ENCODE measurements around the gene SELENOW.
"Not testable (repeated sequence)": the region's sequence is repeated elsewhere in the genome, so short reads cannot be mapped to it uniquely, and the experiment has no call there.

SELENOW gene

DNA sequence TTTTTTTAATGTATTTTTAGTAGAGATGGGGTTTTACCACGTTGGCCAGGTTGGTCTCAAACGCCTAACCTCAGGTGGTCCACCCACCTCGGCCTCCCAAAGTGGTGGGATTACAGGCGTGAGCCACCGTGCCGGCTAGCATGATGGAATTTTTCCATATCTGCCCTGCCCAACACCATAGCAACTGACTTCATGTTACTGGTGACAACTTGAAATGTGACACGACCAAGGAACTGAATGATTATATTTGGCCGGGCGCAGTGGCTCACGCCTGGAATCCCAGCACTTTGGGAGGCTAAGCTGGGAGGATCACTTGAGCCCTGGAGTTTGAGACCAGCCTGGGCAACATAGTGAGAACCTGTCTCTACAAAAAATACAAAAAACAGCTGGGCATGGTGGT is 8.8 kb downstream of the SELENOW start:
- DNase-seq, result not testable (repeated sequence)

- not testable (repeated sequence) for DNase-seq
These were observed 11.3 kb downstream of the SELENOW start for GRCh38 chr19:47789811-47790210.

GRCh38 chr19:47790398-47790814 is 11.9 kb downstream of the SELENOW start:
- DNase-seq, result no peak

GRCh38 chr19:47792616-47793015 is 14.1 kb downstream of the SELENOW start:
- DNase-seq, result no peak

DNA sequence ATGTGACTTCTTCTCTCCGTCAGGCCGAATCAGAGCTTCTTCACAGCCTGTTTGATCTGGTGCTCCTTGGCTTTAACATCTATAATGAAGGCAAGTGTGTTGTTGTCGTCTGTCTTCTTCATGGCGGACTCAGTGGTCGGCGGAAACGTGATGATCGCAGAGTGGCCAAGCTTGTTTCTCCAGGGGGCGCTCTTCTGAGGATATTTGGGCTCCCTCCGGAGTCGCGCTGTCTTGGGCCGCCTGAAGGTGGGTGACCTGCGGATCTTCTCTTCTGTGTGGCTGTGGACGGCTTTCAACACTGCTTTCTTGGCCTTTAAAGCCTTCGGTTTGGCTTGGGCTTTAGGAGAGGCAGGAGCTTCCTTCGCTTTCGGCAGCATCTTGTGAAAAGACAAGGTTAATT is 16.0 kb downstream of the SELENOW start:
- no peak for DNase-seq

DNA sequence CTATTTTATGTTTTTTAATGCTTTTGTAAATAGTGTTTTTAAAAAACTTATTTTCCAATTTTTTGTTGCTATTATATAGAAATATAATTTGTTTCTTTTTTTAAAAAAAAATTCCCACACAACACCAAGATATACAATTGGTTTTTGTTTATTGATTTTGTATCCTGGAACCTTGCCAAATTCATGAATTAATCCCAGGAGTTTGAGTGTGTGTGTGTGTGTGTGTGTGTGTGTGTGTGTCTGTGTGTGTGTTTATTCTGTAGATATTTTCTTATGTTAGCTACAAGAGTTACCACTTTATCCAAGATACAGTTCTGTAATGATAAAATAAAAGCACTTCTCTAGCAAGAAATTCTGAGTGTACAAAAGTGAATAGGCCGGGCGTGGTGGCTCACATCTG is 18.3 kb downstream of the SELENOW start:
- DNase-seq, result no peak

- DNase-seq, result no peak
These were observed 19.7 kb downstream of the SELENOW start for GRCh38 chr19:47797996-47798903.

DNA sequence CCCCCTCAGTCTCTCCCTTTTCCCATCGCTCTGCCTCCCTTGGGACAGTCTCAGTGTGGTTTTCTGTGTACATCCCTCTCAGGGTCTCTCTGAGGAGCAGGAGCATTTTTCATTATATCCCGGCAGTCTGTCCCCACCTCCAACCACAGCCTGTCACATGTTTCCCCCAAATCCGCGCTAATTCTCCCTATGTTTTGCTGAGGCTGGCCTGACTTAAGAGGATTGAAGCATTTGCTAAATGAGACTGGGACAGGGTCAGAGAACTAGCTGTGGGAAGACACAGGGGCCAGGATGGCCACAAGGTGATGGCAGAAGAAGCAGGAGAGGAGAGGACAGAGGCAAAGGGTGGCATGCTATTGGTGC is 20.4 kb downstream of the SELENOW start:
- DNase-seq, result no peak

- no peak for DNase-seq
These were observed 22.8 kb downstream of the SELENOW start for GRCh38 chr19:47801270-47801669.

DNA sequence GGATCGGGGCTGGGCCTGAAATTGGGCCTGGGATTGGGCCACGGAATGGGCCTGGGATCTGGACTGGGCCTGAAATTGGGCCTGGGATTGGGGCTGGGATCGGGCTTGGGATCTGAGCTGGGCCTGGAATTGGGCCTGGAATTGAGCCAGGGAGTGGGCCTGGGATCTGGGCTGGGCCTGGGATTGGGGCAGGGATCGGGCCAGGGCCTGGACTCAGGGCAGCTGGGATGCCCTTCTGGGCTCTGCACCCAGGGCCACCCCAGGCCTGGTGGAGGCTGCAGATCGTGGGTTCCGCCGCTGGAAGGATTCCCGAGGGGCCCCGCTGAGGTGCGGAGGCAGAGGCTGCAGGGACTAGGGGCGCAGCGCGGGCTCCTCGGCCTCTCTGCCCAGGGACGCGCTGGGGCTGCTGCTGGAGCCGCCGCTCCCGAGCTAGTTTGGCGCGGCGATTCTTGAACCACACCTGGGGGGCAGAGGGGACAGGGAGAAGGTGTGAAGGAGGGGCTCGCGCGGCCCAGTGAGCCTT is 24.1 kb downstream of the SELENOW start:
- no peak for DNase-seq

DNA sequence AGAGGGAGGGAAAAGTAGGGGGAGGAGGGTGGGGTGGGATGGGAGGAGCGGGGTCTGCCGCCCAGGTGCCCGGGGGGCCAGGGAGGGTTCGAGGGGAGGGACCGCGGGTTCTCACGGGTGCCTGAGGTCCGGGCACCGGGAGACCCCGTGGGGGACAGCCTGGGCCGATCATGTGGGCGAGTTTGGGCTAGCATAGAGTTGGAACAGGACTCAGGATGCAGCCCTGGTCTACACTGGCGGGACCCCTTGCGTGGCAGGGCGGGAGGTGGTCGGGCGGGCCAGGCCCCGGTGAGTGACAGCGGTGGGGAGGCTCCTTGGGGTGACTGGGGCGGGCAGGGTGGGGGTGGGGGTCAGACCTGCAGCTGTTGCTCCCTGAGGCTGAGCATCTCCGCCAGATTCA is 24.6 kb downstream of the SELENOW start:
- DNase-seq, result not testable (repeated sequence)

- DNase-seq, result not testable (repeated sequence)
These were observed 25.2 kb downstream of the SELENOW start for GRCh38 chr19:47803671-47804070.

GRCh38 chr19:47804451-47804850 is 25.9 kb downstream of the SELENOW start, which contains the start of gene TPRX1:
Gene TPRX1 (minus strand): TSS chr19:47804551. CDS start chr19:47804539, 12 bp downstream.
- DNase-seq, result not testable (repeated sequence)

- DNase-seq, result no peak
These were observed 26.8 kb downstream of the SELENOW start for GRCh38 chr19:47805313-47805712.

DNA sequence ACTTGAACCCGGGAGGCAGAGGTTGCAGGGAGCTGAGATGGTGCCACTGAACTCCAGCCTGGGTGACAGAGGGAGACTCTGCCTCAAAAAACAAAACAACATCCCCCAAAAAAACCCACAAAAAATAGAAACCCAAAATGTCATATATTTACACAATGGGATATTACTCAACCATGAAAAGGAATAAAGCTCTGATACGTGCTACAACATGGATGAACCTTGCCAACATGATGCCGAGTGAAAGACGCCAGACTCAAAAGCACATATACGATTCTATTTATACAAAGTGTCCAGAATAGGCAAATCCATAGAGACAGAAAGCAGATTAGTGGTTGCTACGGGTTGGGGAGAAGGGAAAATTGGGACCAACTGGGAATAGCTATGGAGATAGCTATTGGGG is 27.9 kb downstream of the SELENOW start:
- no peak for DNase-seq

DNA sequence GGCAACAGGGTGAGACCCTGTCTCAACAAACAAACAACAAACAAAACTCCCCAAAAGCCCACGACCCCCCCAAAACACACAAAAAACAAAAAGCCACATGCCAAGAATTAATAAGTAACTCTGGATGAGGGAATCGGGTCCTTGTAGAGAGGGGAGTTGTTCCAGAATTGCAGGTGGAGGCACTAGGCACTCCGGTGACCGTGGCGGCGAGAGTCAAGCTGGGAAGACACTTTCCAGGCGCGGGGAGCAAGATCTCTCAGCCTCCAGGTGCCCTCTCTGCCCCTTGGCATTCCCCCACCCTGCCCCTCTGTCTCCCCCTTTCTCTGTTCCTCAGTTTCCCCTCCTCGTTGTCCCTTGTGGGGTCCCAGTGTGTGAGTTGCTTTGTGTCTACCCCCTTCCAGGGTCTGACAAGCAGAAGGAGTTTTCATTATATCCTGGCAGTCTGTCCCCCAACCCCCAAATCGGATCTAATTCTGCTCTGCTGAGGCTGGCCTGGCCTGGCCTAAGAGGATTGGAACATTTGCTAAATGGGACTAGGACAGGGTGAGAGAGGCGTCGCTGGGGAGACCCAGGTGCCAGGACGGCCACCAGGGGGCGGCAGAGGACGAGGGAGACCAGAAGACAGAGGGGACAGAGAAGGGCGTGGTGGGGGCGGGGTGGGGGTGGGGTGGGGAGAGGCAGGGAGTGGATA is 34.9 kb downstream of the SELENOW start:
- peak; percentile 40 for DNase-seq

GRCh38 chr19:47813995-47814328 is 35.5 kb downstream of the SELENOW start:
- DNase-seq, result no peak

DNA sequence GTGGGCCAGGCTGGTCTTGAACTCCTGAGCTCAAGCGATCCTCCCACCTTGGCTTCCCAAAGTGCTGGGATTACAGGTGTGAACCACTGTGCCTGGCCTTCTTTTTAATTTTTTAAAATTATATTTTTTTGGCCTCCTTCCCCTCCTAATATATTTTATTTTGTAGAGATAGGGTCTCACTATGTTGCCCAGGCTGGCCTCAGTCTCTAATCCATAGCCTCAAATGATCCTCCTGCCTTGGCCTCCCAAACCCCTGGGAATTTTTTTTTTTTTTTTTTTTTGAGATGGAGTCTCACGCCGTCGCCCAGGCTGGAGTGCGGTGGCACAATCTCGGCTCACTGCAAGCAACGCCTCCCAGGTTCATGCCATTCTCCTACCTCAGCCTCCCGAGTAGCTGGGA is 37.8 kb downstream of the SELENOW start:
- DNase-seq, result not testable (repeated sequence)

DNA sequence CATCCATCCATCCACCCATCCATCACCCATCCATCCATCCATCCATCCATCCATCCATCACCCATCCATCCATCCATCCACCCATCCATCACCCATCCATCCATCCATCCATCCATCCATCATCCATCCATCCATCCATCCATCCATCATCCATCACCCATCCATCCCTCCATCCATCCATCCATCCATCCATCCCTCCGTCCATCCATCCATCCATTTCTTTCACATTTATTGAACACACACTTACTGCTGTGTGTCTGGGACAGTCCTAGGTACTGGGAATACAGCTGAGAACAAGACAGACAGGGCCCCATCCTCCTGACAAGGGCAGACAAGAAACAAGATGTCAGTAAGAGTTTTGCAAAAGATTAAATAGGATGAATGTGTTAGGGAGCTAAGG is 39.7 kb downstream of the SELENOW start:
- DNase-seq, result not testable (repeated sequence)

- DNase-seq, result no peak
These were observed 41.4 kb downstream of the SELENOW start for GRCh38 chr19:47819858-47820257.

DNA sequence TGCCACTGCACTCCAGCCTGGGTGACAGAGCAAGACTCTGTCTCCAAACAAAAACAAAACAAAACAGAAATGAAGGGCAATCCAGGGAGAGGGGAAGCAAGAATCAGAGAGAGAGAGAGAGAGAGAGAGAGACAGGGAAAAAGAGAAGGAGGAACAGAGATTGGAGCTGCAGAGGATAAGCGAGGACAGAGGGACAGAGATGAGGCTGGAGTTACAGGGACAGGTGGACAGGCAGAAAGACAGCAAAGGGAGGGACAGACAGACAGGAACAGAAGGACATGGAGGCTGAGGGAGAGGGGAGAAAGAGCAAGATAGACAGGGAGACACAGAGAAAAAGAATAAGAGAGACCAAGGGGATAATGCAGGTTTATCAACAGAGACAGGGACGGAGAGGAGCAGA is 41.9 kb downstream of the SELENOW start:
- no peak for DNase-seq

DNA sequence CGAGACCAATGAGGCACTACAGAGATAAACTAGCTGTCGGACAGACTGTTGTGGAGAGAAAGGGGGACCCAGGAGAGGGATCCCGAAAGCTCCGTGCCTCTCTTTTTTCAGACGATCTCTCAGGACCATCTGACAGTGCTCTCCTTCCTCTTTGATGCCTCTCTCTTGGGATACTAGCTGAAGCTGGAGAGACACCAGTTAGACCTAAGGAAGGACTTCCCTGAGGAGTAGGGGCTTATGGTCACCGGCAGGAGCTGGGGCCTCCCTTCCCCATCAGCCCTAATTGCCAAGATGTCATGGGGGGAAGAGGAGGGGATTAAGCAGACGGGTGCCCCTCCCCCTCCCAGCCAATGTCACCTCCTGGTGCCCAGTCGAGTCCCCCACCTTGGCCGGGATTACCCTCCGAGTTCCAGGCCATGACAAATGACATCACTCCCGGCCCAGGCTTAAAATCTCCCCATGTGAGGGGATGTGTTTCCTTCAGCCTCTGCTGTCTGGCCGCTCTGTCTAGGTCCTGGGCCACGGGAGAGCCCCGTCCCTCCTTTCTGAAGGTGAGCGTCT is 43.0 kb downstream of the SELENOW start, which contains the start of gene CRX:
TSS of gene CRX (plus strand) at position 478 of the 561 bp plus-strand sequence. CDS start 12,507 bp downstream, outside the sequence.
- no peak for DNase-seq

DNA sequence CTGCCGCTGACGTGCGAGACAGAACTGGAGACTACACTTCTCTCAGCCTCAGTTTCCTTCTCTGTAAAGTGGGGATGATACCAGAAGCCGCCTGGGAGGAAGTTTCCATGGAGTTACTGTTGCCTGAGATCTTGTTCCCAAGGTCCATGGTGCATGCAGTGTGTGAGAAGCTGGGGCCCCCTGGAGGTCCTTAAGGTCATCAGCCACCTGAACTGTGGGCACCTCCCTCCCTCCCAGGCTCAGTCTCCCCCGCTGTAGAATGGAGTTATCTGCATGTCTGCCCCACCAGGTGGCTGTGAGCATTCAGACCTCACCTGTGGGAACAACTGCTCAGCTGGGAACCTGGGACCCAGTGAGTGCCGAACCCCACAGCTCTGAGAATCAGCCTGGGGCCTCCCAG is 45.9 kb downstream of the SELENOW start:
- DNase-seq, result no peak

DNA sequence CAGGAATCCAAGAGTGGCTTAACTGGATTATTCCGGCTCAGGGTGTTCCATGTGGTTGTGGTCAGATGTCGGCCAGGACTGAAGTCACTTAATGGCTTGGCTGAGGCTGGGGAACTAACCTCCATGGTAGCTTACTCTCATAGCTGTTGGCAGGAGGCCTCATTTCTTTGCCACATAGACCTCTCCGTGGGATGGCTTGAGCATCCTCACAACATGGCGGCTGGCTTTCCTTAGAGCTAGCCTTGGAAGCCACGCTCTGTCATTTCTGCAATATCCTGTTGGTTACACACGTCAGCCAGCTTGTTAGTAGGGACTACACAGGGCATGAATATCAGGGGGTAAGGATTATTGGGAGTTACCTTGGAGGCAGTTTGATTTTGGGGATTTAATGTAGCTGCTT is 48.3 kb downstream of the SELENOW start:
- DNase-seq, result no peak
